MM.1S (cell line): ENCODE measurements around the gene CXCL8.

Experiments
- DNase-seq: peaks from one replicate; pipeline ENCODE4 v3.0.0-alpha.2; 2015
- H2AFZ ChIP-seq: fragments of 300-600 bp; sonication (generic); 2 replicates; pipeline ENCODE4 v1.6.0; 2016; ENCODE audit warnings: antibody characterized with exemption, low read length
- H3F3A ChIP-seq: fragments of 300-600 bp; sonication (generic); 2 replicates; pipeline ENCODE4 v1.6.1; 2016; ENCODE audit warnings: mild to moderate bottlenecking, antibody characterized with exemption, low read length, moderate library complexity, mixed read lengths; ENCODE audit not compliant: insufficient read depth
- H3K27ac ChIP-seq: fragments of 300-600 bp; sonication (generic); 2 replicates; pipeline ENCODE4 v1.5.1; 2016; ENCODE audit warnings: mild to moderate bottlenecking, low read length
- H3K27me3 ChIP-seq: fragments of 300-600 bp; sonication (generic); replicated peaks from 2 replicates; pipeline ENCODE4 v1.6.0; 2016; ENCODE audit warnings: low read length; ENCODE audit not compliant: insufficient read depth
- H3K36me3 ChIP-seq: fragments of 300-600 bp; sonication (generic); replicated peaks from 2 replicates; pipeline ENCODE4 v1.6.1; 2016; ENCODE audit warnings: mild to moderate bottlenecking, low read length, mixed read lengths; ENCODE audit not compliant: insufficient read depth
- H3K4me1 ChIP-seq: fragments of 300-600 bp; sonication (generic); 2 replicates; pipeline ENCODE4 v1.6.1; 2016; ENCODE audit warnings: low read length, mixed read lengths
- H3K4me2 ChIP-seq: fragments of 300-600 bp; sonication (generic); 2 replicates; pipeline ENCODE4 v1.6.0; 2016; ENCODE audit warnings: low read depth, low read length
- H3K4me3 ChIP-seq: fragments of 300-600 bp; sonication (generic); 2 replicates; pipeline ENCODE4 v1.5.1; 2016; ENCODE audit warnings: low read length, mixed read lengths
- H3K79me2 ChIP-seq: fragments of 300-600 bp; sonication (generic); 2 replicates; pipeline ENCODE4 v1.6.1; 2016; ENCODE audit warnings: mixed run types, low read length, mixed read lengths
- H3K9ac ChIP-seq: fragments of 300-600 bp; sonication (generic); 2 replicates; pipeline ENCODE4 v1.6.1; 2016; ENCODE audit warnings: low read length, mixed read lengths
- H3K9me2 ChIP-seq: fragments of 300-600 bp; sonication (generic); replicated peaks from 2 replicates; pipeline ENCODE4 v1.6.1; 2016; ENCODE audit warnings: mild to moderate bottlenecking, low read length, mixed read lengths; ENCODE audit not compliant: insufficient read depth
- H3K9me3 ChIP-seq: fragments of 300-600 bp; sonication (generic); replicated peaks from 2 replicates; pipeline ENCODE4 v1.6.1; 2016; ENCODE audit warnings: mild to moderate bottlenecking, low read length, mixed read lengths; ENCODE audit not compliant: insufficient read depth
- H4K20me1 ChIP-seq: fragments of 300-600 bp; sonication (generic); 2 replicates; pipeline ENCODE4 v1.6.1; 2016; ENCODE audit warnings: mild to moderate bottlenecking, low read length, moderate library complexity, mixed read lengths; ENCODE audit not compliant: insufficient read depth
- EZH2 ChIP-seq: fragments of 300-600 bp; sonication (generic); optimal IDR thresholded peaks from 2 replicates; pipeline ENCODE3; 2017; ENCODE audit warnings: low read depth, mild to moderate bottlenecking, antibody characterized with exemption, low read length, mixed read lengths
- EZH2phosphoT487 ChIP-seq: fragments of 300-600 bp; sonication (generic); IDR thresholded peaks from 2 replicates; pipeline ENCODE4 v1.6.1; 2018; ENCODE audit warnings: antibody characterized with exemption, low read length
- TF ChIP-seq, protein P1 (sequence below): fragments of 300-600 bp; sonication (generic); IDR thresholded peaks from 2 replicates; pipeline ENCODE4 v1.5.1; 2016; ENCODE audit warnings: antibody characterized with exemption, low read length, mixed read lengths

The CXCL8 gene

DNA sequence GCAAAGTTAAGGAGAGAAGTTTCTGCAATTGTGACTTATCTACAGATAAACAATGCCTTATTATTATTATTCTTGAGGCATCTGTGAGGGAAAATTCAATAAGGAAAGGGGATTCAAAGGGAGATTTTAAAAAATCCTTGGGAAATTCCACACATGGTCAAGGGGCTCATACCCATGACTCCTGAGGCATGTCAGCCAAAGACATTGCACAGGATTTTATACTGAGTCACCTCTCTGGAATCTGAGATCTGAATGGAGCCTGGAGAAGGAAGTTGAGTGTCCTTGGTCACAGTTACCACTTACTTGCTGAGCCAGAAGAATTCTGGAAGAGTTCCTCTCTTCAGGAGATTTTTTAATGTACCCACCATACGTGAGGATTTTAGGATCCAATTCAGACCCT is 14.4 kb upstream of the CXCL8 start:
- H3K4me2 ChIP-seq, result no peak overlapping the region
- no peak overlapping the region for H2AFZ ChIP-seq
- DNase-seq, result no peak
- H3K27me3 ChIP-seq, result no peaks in the 10 kb centered on the region
- no peaks in the 10 kb centered on the region for H3F3A ChIP-seq
- no peaks in the 10 kb centered on the region for H3K9me2 ChIP-seq
- no peaks in the 10 kb centered on the region for H3K79me2 ChIP-seq
- no peaks in the 10 kb centered on the region for H3K4me1 ChIP-seq
- H3K4me3 ChIP-seq, result no peak overlapping the region
- H3K9me3 ChIP-seq, result no peaks in the 10 kb centered on the region
- H4K20me1 ChIP-seq, result no peaks in the 10 kb centered on the region
- no peak overlapping the region for H3K27ac ChIP-seq
- TF ChIP-seq, protein P1, sequence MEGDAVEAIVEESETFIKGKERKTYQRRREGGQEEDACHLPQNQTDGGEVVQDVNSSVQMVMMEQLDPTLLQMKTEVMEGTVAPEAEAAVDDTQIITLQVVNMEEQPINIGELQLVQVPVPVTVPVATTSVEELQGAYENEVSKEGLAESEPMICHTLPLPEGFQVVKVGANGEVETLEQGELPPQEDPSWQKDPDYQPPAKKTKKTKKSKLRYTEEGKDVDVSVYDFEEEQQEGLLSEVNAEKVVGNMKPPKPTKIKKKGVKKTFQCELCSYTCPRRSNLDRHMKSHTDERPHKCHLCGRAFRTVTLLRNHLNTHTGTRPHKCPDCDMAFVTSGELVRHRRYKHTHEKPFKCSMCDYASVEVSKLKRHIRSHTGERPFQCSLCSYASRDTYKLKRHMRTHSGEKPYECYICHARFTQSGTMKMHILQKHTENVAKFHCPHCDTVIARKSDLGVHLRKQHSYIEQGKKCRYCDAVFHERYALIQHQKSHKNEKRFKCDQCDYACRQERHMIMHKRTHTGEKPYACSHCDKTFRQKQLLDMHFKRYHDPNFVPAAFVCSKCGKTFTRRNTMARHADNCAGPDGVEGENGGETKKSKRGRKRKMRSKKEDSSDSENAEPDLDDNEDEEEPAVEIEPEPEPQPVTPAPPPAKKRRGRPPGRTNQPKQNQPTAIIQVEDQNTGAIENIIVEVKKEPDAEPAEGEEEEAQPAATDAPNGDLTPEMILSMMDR, result no peak
- TF ChIP-seq EZH2, result no peak
- no peak for TF ChIP-seq EZH2phosphoT487
- no peak overlapping the region for H3K9ac ChIP-seq
- no peaks in the 10 kb centered on the region for H3K36me3 ChIP-seq

DNA sequence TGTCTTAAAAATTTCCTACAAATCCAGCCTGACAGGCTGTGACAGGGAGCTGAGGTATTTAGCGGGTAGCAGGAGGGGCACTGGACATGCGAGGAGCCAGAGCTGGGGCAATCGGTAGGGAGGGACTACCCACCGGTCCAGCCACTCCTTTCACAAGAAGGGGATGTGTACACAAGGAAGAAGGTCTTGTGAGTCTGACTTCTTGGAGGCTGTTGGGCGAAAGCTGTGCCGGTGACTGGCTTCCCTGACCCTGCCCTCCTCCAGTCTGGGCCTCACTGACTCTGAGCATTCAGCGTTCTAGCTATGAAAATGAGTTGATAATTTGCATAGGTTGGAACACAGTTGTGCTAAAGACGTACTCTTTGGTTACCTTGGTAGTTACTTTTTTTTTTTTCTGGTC is 12.7 kb upstream of the CXCL8 start:
- Histone ChIP-seq H3K36me3 (no peaks in the 10 kb centered on the region), H2AFZ (no peak overlapping the region), H3K27me3 (no peaks in the 10 kb centered on the region), H3K4me3 (no peak overlapping the region), H3K9me3 (no peaks in the 10 kb centered on the region), H3K9me2 (no peaks in the 10 kb centered on the region), H3F3A (no peaks in the 10 kb centered on the region), H3K79me2 (no peaks in the 10 kb centered on the region), H4K20me1 (no peaks in the 10 kb centered on the region), H3K27ac (no peak overlapping the region), H3K4me2 (no peak overlapping the region), H3K9ac (no peak overlapping the region), H3K4me1 (no peaks in the 10 kb centered on the region)
- DNase-seq, result no peak
- TF ChIP-seq EZH2phosphoT487 (no peak), EZH2 (no peak)
- TF ChIP-seq, protein P1, result no peak

DNA sequence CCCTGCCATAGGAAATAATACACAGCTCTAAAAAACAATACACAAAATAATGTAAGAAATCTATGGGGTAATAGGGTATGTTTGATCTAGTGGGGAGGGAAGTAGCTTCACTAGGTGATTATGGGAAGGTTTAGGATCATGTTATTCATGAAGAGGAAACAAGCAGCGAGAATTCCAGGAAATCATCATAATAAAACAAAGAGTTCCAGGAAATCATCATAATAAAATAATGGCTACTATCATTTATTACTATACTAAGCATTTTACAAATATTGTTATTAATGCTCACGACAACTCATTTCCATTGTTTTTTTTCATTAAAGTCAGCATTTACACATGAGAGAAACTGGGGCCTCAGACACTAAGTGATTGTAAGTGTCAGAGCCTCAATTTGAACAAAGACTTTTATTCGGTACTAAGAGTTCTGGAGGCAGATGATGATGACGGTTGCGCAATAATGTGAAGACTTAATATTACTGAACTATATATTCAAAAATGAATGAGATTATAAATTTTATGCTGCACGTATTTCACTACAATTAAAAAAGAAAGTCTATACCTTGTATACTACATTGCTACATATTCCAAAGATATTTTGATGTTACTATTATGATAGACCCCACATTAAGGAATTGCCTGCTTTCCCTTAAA is 12.2 kb upstream of the CXCL8 start:
- H2AFZ ChIP-seq, result no peak overlapping the region
- H3K4me1 ChIP-seq, result no peaks in the 10 kb centered on the region
- TF ChIP-seq, protein P1, result no peak
- TF ChIP-seq EZH2 (no peak), EZH2phosphoT487 (no peak)

More for the DNA sequence above, 12.2 kb upstream of the CXCL8 start:
- Histone ChIP-seq H3K27ac (no peak overlapping the region), H3K79me2 (no peaks in the 10 kb centered on the region), H3K4me2 (no peak overlapping the region), H3K9me3 (no peaks in the 10 kb centered on the region), H3K4me3 (no peak overlapping the region), H3K27me3 (no peaks in the 10 kb centered on the region), H3F3A (no peaks in the 10 kb centered on the region), H4K20me1 (no peaks in the 10 kb centered on the region), H3K9ac (no peak overlapping the region), H3K9me2 (no peaks in the 10 kb centered on the region), H3K36me3 (no peaks in the 10 kb centered on the region)
- no peak for DNase-seq
